HUDEP-2 (cell line): ENCODE results near the gene NRXN3.

Experiments used
- DNase-seq, 76 experiments: peaks; one replicate each; lab custom pipeline; 2025; ENCODE audit not compliant: unreplicated experiment in 76 of 76; lab: John Stamatoyannopoulos, UW

The NRXN3 gene

GRCh38 chr14:78612666-78613065 is 442.5 kb downstream of the NRXN3 start:
- no peak for DNase-seq

DNA sequence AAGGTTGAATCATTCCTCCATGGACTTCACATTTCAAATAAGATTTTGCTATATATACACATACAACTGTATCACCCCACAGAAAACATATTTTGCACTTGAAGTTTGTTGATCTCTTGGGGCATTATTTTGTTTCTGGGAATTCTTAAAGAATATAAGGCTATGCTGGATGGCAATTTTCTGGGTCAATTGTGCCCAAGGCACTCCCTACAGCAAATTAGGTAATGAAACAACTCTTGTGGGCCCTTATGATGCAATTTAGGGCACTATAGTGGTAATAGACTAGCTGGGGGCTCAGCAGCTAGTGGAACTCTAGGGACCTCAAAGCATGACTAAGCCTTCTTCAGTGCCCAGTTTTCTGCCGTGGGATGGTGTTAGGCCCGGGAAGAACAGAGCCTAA is 444.4 kb downstream of the NRXN3 start:
- DNase-seq = no peak

GRCh38 chr14:78617735-78618134 is 447.6 kb downstream of the NRXN3 start:
- DNase-seq = no peak

GRCh38 chr14:78618368-78618767 is 448.2 kb downstream of the NRXN3 start:
- DNase-seq = no peak

DNA sequence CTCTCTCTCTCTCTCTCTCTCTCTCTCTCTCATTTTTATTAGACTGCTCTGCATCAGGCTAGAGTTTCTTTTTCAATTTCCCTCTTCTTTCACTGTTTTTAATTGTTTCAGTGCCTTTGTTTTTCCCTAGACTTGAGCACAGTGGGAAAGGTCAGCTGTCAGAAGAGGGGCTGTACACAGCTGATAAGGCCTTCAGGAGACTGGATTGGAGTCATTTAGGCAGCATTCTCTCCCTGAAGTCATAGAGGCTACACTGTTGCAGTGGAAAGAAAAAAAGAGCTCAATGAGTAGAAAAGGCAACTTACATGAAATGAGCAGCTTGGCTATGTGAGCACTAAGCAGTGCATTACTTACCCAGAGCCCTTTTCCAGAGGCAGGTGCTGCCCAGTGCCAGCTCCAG is 456.9 kb downstream of the NRXN3 start:
- no peak for DNase-seq

- no peak for DNase-seq
These were observed 461.4 kb downstream of the NRXN3 start for GRCh38 chr14:78631551-78631950.

DNA sequence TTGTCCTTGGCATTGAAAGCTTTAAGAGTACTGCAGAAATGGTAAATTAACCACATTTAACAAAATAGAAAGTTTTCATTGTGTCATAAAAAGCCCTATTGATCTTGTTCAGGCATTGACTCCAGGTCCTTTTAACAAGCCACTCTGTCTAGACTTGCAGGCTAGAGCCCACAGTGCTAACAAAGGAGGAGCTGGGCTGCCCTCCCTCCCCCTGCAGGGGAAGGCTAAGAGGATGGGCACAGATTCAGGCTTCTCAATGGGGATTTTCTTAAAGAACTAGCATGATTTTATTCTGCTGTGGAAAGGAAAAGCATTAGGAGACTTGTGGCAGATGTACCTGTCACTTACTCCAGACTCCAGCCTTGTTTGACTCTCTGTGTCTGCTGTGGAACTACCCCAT is 463.6 kb downstream of the NRXN3 start:
- no peak for DNase-seq

DNA sequence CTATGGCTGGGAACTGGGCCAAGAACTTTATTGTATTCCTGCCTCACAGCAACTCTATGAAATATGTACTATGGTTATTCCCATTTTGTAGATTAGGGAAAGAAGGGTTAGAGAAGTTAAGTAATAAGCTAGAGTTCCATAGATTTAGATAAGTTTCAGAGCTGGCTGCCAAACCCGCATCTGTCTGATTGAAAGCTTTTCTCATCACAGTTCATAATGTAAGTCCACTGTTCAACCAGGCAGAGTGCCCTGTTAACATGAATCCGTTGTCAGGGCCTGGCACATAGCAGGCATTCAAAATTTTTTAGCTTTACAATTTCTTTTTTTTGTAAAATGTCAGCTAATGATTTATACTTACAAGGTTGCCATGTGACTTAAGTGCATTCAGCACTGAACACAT is 467.3 kb downstream of the NRXN3 start:
- DNase-seq = no peak

DNA sequence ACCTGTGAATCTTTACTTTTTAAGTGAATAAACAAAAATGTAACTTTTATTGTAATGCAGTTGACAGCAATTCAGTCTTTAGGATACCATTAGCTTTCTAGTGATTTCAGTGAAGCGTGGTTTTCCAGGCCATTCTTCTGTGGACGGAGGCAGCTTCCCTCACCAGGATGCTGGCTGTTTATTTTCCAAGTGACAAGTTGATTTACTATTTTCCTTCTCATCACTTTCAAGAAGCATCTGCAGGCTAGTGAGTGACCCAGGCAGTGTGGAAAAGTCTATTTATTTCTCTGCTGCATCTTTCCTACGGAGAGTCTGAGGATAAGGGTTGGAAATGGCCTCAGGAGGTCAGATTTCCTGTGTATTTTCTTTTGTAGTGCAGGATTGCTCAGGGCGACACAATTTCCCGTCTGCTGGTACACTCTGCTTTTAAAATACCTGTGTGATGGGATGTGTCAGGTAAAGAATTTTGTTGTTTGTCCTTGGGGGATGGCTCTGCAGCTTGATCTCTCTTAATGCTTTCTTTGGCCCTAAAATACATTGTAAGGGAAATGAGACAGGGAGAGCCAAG is 467.8 kb downstream of the NRXN3 start:
- DNase-seq = no peak

DNA sequence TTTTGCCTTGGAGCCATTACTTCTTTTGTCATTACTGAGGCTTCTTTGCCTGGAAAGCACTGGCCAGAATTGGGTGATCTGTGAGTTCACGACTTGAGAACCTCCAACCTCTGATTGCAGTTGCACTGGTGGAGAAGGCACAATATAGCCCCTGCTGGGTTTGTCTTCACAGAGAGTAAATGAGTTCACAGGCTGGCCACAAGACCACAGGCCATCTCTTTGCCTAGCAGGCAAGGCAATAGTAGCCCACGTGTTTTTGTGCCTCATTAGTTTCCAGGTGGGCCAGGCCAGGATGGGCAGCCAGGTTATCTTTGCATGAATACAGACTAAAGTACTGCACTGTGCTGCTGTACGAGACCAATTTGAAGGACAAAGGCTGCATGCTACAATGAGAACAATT is 468.8 kb downstream of the NRXN3 start:
- no peak for DNase-seq

DNA sequence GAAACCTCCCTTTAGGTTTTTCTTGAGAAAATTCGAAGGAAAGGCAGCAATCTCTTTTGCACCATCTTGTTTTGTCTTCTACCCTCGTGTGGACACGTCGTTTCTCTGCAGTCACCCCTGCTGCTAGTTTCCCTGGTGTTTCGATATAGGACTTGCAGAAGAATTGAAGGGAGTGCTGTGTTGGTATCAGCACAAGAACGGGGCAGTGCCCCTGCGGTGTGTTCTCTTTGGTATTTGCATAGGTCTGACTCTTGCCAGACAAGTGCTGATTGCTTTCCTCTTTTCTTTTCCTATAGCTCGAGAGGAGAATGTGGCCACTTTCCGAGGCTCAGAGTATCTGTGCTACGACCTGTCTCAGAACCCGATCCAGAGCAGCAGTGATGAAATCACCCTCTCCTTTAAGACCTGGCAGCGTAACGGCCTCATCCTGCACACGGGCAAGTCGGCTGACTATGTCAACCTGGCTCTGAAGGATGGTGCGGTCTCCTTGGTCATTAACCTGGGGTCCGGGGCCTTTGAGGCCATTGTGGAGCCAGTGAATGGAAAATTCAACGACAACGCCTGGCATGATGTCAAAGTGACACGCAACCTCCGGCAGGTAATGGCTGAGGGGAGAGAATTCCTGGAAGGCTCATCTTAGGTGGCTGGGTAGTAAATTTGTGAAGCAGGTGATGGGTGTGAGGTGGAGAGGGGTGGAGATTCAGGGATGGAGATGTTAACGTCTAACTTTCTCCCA is 474.8 kb downstream of the NRXN3 start:
- DNase-seq = no peak

DNA sequence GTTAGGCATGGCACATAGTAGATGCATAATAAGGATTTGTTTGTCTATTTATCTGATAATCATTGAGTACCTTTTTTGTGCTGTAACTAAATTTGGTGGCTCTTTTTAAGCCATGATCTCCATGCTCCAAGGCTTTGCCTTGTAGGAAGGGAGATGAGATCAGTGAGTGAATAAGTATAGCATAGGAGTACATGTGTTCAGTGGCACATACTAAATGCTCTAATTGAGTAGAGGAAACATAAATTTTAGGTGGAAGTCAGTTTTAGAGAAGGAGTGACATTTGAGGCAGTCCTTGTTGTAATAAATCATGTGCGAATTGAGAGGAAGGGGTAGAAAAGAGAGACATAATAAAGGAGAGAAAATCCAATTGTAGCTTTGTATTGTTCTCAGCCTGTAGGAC is 482.6 kb downstream of the NRXN3 start:
- no peak for DNase-seq

DNA sequence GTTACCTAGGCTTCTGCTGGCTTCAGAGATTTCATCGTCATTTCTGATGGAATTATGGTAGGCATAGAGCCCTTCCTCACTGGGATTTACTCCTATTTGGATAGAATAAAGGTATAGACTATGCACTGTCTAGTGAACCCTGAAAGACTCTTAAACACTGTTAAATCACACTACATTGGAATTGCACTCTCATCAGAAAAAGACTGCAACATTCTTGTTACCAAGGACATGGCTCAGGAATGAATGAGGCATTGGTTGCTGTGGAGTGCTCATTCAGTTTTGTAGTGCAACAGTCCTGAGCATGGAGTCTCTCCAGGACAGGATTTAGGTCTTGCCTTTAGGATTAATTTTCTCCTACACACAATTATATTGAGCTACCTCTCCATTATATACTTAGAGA is 483.0 kb downstream of the NRXN3 start:
- DNase-seq = no peak

GRCh38 chr14:78657451-78657850 is 487.3 kb downstream of the NRXN3 start:
- DNase-seq = no peak

- DNase-seq = no peak
These were observed 494.7 kb downstream of the NRXN3 start for GRCh38 chr14:78664841-78665240.

- no peak for DNase-seq
These were observed 496.3 kb downstream of the NRXN3 start for GRCh38 chr14:78666336-78667056.

DNA sequence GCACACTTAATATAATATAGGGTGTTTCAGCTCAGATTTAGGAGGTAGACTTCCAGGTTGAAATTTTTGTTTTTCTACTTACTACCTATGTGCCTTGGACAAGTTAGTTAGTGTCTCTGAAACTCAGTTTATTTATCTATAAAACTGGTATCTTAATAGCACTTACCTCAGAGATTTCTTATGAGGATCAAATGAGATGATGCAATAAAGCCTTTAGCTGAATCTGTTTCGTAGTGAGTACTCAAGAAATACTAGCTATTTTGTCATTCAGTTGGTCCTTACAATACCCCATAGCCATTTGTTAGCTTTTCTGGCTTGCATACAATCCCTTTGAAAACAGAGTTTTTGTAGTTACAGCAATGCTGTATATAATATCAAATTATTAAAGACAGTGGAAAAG is 497.0 kb downstream of the NRXN3 start:
- no peak for DNase-seq

DNA sequence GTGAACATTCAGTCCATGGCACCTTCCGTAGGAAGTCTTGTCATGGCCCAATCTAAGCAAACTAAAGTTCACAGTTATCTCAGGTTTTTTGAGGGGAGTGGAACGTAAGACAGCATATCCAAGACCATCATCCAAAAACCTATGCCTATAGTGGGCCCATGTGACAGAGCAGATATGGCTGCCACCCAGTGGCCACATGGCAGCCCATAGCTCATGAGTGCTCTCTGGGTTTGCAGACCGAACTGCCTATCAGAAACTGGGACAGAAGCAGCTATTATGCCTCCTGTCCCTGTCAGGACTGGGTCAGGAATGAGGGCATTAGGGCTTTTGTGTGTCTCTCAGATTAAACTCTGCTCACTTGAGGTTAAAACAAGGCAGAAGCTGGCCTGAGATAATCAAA is 503.7 kb downstream of the NRXN3 start:
- DNase-seq = peak in 1 of 76 experiments; percentile 1

GRCh38 chr14:78674820-78675219 is 504.6 kb downstream of the NRXN3 start:
- no peak for DNase-seq

DNA sequence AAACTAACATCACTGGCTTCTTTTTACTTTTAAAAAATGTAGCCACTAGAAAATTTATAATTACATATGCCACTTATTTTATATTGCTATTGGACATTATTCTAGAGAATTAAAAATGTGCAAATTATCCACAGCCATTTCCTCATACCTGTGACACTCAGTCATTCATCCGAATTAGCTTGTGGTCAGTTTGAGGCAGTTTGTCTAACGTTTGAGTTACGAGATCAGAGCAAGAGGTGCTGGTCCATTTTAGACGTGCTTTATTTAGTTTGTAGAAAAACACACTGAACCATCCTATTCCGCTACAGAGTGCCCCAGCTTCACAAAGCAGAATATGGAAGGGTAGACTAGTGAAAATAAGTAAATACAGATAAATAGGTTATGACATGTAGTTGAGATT is 513.0 kb downstream of the NRXN3 start:
- DNase-seq = no peak

- no peak for DNase-seq
These were observed 513.8 kb downstream of the NRXN3 start for GRCh38 chr14:78683981-78684380.

- DNase-seq = no peak
These were observed 518.3 kb downstream of the NRXN3 start for GRCh38 chr14:78688503-78688902.
